ENCODE measurements around the gene CDH13.

- TF ChIP-seq CTCF (conservative IDR thresholded peaks at IDR 0.05; ENCODE audit: low read length) (no peak), EZH2phosphoT487 (IDR thresholded peaks at IDR 0.05; ENCODE audit: borderline replicate concordance, low read depth, low read length) (no peak)
These were observed 469.3 kb downstream of the CDH13 start for GRCh38 chr16:83095941-83096692.

Data from OCI-LY7 (cell line).